ENCODE data around the gene TBC1D9.

GRCh38 chr4:140789759-140790158, 33.6 kb upstream of the TBC1D9 start:
- TF ChIP-seq, protein P1, sequence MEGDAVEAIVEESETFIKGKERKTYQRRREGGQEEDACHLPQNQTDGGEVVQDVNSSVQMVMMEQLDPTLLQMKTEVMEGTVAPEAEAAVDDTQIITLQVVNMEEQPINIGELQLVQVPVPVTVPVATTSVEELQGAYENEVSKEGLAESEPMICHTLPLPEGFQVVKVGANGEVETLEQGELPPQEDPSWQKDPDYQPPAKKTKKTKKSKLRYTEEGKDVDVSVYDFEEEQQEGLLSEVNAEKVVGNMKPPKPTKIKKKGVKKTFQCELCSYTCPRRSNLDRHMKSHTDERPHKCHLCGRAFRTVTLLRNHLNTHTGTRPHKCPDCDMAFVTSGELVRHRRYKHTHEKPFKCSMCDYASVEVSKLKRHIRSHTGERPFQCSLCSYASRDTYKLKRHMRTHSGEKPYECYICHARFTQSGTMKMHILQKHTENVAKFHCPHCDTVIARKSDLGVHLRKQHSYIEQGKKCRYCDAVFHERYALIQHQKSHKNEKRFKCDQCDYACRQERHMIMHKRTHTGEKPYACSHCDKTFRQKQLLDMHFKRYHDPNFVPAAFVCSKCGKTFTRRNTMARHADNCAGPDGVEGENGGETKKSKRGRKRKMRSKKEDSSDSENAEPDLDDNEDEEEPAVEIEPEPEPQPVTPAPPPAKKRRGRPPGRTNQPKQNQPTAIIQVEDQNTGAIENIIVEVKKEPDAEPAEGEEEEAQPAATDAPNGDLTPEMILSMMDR (IDR thresholded peaks at IDR 0.05; ENCODE audit: low read length): no peak
- TF ChIP-seq EZH2 (IDR thresholded peaks at IDR 0.05; ENCODE audit: borderline replicate concordance, low read length): no peak
